Esophagus squamous epithelium (tissue), 5 donors: ENCODE measurements around the gene HOXB8. TPM values are rescaled to one million over a fixed set of nuclear protein-coding genes. Genes with fewer than 3 reads are reported as not detected.

Experiments used
- DNase-seq: peaks from one replicate; lab custom pipeline; 2025; lab: John Stamatoyannopoulos, UW
- H3K27ac ChIP-seq, 4 donors: fragments of 200-600 bp; sonication (generic); one replicate each; pipeline ENCODE4 v1.5.1; 2016 to 2019; ENCODE audit warnings: mild to moderate bottlenecking in 1 of 4
- H3K27me3 ChIP-seq, 4 donors: fragments of 200-600 bp; sonication (generic); 1 replicate in 3 of 4; 2 replicates in 1 of 4; pipeline versions ENCODE4 v1.5.1 to v1.6.0; 2017 to 2021; ENCODE audit warnings: antibody characterized with exemption in 1 of 4
- H3K36me3 ChIP-seq, 3 donors: fragments of 200-600 bp; sonication (generic); one replicate each; pipeline ENCODE4 v1.5.1; 2016 to 2019
- H3K4me1 ChIP-seq, 3 donors: fragments of 200-600 bp; sonication (generic); one replicate each; pipeline ENCODE4 v1.5.1; 2017 to 2019
- H3K4me3 ChIP-seq, 4 donors: fragments of 200-600 bp; sonication (generic); 1 replicate in 3 of 4; 2 replicates in 1 of 4; pipeline ENCODE4 v1.5.1; 2016 to 2019; ENCODE audit warnings: mild to moderate bottlenecking in 2 of 4, moderate library complexity in 1 of 4
- H3K9me3 ChIP-seq, 3 donors: fragments of 200-600 bp; sonication (generic); one replicate each; pipeline ENCODE4 v1.5.1; 2016 to 2019
- CTCF ChIP-seq, 6 experiments: fragments of 450-650 bp in 4 of 6; fragments of 200-600 bp in 2 of 6; sonication (generic) in 2 of 6; IDR thresholded peaks; one replicate each; pipeline ENCODE4 v1.5.1; 2016 to 2019; ENCODE audit warnings: antibody characterized with exemption in 6 of 6, mild to moderate bottlenecking in 4 of 6, moderate library complexity in 4 of 6
- POLR2A ChIP-seq, 4 donors: fragments of 450-650 bp; IDR thresholded peaks; one replicate each; pipeline ENCODE4 v1.6.1; 2017; ENCODE audit warnings: antibody characterized with exemption in 4 of 4, mild to moderate bottlenecking in 4 of 4, moderate library complexity in 3 of 4
- WGBS, 2 donors: methylation state at CpG; one replicate each; pipeline ENCODE4 v1.1.5; 2018; 5-methylcytosine and 5-hydroxymethylcytosine counted together
- intact Hi-C: fragments of 100-400 bp; cut with DNase I; formaldehyde crosslinking; loops from one replicate; pipeline ENCODE4 v1.15.0; 2022
- total RNA-seq, 4 donors: library from RNA; depleted of rRNA; stranded (reverse); fragments of >200 nt; gene quantifications; one replicate each; pipeline ENCODE4 v1.1.0, GENCODE V29; 2016
- donor health status: DM: yes; HTN: yes; CAD: no.

Gene HOXB8
- total RNA-seq, 4 donors from 2014 or later: not detected

GRCh38 chr17:48591255-48592056 lies 23.6 kb downstream of the HOXB8 start:
- no peaks in the 10 kb centered on the region for H3K36me3 ChIP-seq
- H3K27ac ChIP-seq: no peak overlapping the region
- peaks cover 8 to 46% (median 32%) of the 10 kb centered on the region in 3 donors for H3K4me1 ChIP-seq
- DNase-seq: no peak
- H3K4me3 ChIP-seq: peak overlapping the region in 1 of 4 donors; percentile 38
- no peaks in the 10 kb centered on the region for H3K9me3 ChIP-seq
- WGBS, 2 donors: 83 to 94% methylated on average over 10 of the region's 10 CpGs
- intact Hi-C loops: loop anchor here (5.0 kb wide), 1 partner anchor 254 kb away; no protein-coding TSS in a partner anchor
- peaks cover 0 to 100% (median 23%) of the 10 kb centered on the region in 4 donors for H3K27me3 ChIP-seq
- no peak for TF ChIP-seq POLR2A (IDR thresholded peaks at IDR 0.05)
- TF ChIP-seq CTCF (IDR thresholded peaks at IDR 0.05): no peak

- Histone ChIP-seq H3K27me3 (peaks cover 0 to 100% (median 20%) of the 10 kb centered on the region in 4 donors), H3K27ac (no peak overlapping the region), H3K4me1 (peaks cover 8 to 48% (median 28%) of the 10 kb centered on the region in 3 donors), H3K36me3 (no peaks in the 10 kb centered on the region), H3K9me3 (no peaks in the 10 kb centered on the region), H3K4me3 (no peak overlapping the region)
- no peak for DNase-seq
- TF ChIP-seq CTCF (IDR thresholded peaks at IDR 0.05) (no peak), POLR2A (IDR thresholded peaks at IDR 0.05) (no peak)
- intact Hi-C loops: loop anchor here (5.0 kb wide), 1 partner anchor 253 kb away; no protein-coding TSS in a partner anchor
These were observed 24.4 kb downstream of the HOXB8 start for GRCh38 chr17:48590607-48591161.

GRCh38 chr17:48589831-48590606 lies 25.1 kb downstream of the HOXB8 start, which contains the start of gene HOXB3:
Gene HOXB3, minus strand, starts transcription at chr17:48590241. Its CDS starts 37,767 bp downstream, at chr17:48552474.
- 75 to 84% methylated on average over 18 to 22 of the region's 23 CpGs for WGBS, 2 donors
- no peaks in the 10 kb centered on the region for H3K36me3 ChIP-seq
- no peak within 1 kb of the TSS for H3K4me3 ChIP-seq
- H3K27me3 ChIP-seq: peaks cover 0 to 100% (median 17%) of the 10 kb centered on the region in 4 donors
- no peak within 1 kb of the TSS for H3K27ac ChIP-seq
- H3K4me1 ChIP-seq: peaks cover 8 to 55% (median 29%) of the 10 kb centered on the region in 3 donors
- no peaks in the 10 kb centered on the region for H3K9me3 ChIP-seq
- DNase-seq: no peak
- intact Hi-C loops: loop anchor here (5.0 kb wide), 1 partner anchor 253 kb away; no protein-coding TSS in a partner anchor
- no peak for TF ChIP-seq CTCF (IDR thresholded peaks at IDR 0.05)
- TF ChIP-seq POLR2A (IDR thresholded peaks at IDR 0.05): no peak

GRCh38 chr17:48589060-48589830 lies 25.8 kb downstream of the HOXB8 start:
- peaks cover 0 to 100% (median 12%) of the 10 kb centered on the region in 4 donors for H3K27me3 ChIP-seq
- no peak overlapping the region for H3K4me3 ChIP-seq
- WGBS, 2 donors: 66 to 73% methylated on average over 2 to 5 of the region's 10 CpGs
- no peak overlapping the region for H3K27ac ChIP-seq
- no peaks in the 10 kb centered on the region for H3K36me3 ChIP-seq
- intact Hi-C loops: no loop called here
- H3K4me1 ChIP-seq: peaks cover 3 to 57% (median 35%) of the 10 kb centered on the region in 3 donors
- TF ChIP-seq POLR2A (IDR thresholded peaks at IDR 0.05) (no peak), CTCF (IDR thresholded peaks at IDR 0.05) (no peak)
- no peaks in the 10 kb centered on the region for H3K9me3 ChIP-seq
- DNase-seq: no peak
